HG02588 (cell line): ENCODE data around the gene DTNA.

Experiments
- ATAC-seq: cut with Tn5 transposase; IDR thresholded peaks from one replicate; pipeline ENCODE4 v1.9.1; 2021; ENCODE audit warnings: mild to moderate bottlenecking, moderate library complexity; ENCODE audit not compliant: unreplicated experiment

The DTNA gene

DNA sequence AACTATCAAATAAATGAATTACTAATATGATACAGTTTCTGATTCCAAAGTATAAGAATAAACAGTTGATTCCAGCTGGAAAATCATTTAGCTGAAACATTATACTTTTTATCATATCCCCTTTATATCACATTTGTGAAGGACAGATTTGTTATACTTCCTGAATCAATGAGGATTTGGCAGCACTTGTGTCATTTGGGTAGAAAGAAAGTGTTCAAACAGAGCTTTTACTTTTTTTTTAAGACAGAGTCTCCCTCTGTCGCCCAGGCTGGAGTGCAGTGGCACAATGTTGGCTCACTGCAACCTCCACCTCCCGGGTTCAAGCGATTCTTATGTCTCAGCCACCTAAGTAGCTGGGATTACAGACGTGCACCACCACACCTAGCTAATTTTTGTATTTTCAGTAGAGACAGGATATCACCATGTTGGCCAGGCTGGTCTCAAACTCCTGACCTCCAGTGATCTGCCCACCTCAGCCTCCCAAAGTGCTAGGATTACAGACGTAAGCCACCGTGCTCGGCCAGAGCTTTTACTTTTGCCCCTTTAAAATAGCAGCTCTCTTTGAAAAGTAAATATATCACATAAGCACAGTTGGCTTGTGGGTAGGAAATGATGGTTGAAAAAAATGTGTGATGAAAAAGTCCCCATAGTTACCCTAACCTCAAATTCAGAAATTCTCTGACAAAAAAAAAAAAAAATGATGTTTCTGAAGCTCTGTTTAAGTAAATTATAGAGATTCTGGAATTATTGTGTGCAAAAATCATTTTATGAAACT lies 95.2 kb downstream of the DTNA start:
- no peak for ATAC-seq

DNA sequence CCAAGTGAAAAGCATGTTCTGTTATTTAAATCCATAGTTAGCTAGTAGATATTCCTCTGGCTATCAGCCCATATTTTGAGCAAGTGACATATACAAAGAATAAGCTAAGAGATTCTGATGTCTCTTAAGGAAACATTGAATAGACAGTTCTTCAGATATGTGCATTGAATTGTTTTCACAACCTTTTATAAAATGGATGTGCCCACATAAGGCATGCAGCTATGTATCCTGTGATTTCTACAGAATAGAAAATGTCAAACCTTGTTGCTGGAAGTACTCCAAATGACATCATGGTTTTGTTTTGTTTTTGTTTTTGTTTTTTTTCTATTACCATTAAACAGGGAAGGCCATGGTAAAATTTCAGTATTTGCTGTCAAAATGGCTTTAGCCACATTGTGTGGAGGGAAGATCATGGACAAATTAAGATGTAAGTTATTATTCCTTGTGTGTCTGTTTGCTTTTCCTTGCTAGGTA lies 95.8 kb downstream of the DTNA start:
- ATAC-seq, result no peak

DNA sequence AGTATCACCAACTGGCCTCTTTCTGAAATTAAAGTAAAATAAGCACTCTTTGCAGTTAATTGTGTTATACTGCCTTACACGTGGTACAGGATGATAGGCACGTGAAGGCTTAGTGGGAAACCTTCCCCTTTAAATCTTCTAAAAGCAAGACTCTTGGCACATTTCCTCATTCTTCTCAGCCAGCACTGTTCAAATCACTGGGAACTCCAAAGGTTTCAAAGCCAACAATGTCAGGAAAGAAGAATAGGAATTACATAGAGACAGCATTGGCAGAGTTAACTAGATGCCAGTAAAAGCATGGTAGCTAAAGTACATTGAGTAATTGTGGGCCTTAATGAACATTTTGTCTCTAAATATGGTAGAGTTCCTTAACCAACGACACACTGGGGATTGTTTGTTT lies 96.4 kb downstream of the DTNA start:
- no peak for ATAC-seq

DNA sequence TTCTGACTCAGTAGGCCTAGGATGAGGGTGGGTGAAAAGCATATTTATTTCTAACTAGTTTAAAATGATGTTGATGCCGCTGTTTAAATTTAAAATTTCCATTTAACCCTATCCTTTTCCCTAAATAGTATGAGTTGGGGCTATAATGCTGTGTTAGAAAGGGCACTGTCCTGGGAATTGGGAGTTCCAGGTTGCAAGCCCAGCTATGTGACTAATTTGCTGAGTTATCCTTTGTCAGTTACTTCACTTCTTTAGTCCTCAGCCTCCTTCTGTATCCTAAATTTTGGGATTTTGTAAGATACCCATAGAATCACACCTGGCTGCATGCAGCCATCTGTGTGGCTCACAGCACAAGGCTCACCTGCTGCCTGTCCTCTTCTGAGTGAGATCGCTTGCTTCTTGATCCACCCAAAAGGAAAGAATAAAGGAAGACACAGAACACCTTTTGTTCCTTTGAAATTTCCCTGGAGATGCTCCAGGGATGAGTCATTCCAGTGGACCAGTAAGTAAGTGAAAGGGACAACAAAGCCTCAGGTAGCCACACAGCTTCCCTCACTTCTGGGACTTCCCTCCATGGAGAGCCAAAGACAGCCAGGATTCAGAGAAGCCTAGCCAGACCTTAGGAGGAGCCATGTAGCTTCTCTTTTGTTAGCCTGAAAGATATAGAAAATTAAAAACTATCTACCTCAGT lies 97.2 kb downstream of the DTNA start:
- ATAC-seq, result no peak

DNA sequence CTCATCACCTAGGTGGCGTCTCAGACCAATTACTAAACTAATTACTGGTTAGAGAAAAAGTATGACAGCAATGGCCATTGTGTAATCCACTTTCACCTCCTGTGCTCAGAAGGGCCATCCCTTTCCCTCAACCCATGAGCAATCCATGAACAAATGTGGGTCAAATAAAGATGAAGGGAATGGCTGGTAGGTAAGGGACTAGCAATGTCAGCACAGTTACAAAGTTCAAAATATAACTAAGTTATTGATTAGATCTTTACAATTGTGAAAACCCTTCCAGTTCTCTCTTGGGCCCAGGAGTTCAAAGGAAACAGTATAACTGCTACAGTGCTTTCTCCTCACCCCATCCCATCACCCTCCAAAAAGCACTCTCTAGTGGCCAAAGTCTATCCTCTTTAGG lies 98.3 kb downstream of the DTNA start:
- ATAC-seq, result no peak

DNA sequence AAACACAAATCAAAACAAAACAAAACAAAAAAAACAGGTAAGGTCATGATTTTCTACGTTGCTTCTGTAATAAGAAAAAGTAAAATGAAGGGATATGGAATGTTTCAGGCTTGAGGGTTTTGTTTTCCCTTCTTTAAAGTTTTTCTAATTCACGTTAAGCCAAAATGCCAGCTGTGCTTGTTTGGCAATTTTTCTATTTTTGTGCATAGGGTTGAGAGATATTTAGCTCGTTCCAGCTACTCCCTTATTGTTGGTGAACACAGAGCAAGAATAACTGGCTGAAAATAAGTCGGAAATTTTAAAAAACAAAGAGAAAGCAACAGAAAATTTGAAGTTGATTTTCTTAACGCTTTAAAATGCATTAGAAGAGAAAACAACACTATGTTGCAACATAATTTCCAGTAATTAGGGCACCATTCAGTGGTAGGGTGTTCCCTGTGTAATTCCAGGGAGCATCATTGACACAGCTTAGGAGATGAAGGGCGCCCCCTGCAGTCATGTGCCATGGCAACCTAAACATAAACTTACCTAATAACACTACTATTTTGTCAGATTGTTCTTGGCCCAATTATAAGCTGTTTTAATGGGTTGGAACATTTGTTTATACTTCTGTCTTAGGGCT lies 99.5 kb downstream of the DTNA start:
- no peak for ATAC-seq

DNA sequence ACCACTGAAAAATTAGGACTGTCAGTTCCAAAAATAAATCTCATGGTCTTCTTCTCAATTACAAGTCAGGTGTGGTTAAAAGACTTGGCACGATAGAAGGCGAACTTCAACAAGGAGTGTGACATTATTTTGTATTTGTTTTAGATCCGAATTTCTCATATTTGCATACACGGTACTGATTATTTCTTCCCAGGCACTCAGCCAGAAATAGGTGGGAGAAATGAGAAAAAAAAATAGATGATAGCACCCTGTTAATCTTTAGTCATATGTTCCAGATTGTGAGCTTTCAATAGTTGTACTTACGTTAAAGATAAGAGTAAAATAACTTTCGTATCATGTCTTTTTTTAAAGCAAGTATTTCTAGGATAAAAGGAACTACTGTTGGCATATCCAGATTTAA lies 106.1 kb downstream of the DTNA start:
- ATAC-seq, result no peak

DNA sequence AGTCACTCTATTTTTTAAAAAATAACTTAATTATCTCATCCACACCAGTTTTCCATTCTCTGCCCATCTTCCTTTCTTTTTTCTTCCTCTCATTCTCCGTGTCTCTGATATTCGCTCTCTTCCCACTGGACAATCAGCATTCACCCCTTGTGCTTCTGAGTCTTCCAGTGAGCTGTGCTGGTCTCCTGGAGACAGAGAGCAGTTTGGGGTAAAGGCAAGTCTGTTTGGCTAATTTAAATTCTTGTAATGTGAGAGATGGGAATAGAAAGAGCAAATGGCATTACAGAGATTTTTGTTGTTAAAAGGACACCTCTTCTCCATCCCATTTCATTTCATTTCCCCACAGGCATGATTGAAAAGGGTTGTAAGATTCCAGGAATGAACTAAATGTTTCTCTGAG lies 107.5 kb downstream of the DTNA start:
- no peak for ATAC-seq

DNA sequence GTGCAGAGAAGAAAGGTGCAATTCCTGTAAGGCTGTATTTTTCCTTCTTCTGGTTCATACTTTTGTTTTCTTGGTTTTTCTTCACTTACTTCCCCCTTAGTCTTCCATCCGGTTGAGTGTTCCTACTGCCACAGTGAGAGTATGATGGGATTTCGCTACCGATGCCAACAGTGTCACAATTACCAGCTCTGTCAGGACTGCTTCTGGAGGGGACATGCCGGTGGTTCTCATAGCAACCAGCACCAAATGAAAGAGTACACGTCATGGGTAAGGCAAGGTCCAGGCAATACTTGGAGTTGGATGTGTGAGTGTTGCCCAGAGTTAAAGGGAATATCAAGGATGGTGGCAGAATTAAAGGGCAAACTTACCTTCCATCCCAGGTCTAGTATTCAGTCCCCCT lies 108.0 kb downstream of the DTNA start:
- ATAC-seq, result no peak

DNA sequence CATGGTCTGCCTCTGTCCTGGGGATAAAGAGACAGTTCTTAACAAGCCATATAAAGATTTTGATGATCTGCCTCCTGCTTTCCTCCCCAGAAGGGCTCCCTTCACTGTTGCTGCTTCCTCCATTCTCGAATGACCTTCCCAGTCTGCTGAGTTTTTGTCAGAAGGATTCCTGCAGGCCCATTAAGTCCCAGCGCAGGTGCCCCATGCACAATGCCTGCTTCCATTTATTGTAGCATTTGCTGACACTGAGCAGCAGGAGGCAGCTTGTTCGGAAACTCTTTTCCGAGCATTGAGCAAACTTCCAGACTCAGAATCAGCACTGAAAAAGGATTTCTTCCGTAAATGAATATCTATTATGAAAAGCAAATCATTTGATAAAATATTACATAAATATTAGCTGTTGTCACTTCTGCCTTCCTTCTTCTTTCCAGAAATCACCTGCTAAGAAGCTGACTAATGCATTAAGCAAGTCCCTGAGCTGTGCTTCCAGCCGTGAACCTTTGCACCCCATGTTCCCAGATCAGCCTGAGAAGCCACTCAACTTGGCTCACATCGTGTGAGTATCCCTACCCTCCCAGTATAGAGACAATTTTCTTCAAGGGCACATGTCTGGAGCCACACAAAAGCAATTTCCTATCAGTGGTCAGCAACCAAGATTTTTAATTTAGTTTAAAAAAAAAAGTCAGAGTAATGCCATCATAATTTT lies 110.4 kb downstream of the DTNA start:
- ATAC-seq, result no peak

DNA sequence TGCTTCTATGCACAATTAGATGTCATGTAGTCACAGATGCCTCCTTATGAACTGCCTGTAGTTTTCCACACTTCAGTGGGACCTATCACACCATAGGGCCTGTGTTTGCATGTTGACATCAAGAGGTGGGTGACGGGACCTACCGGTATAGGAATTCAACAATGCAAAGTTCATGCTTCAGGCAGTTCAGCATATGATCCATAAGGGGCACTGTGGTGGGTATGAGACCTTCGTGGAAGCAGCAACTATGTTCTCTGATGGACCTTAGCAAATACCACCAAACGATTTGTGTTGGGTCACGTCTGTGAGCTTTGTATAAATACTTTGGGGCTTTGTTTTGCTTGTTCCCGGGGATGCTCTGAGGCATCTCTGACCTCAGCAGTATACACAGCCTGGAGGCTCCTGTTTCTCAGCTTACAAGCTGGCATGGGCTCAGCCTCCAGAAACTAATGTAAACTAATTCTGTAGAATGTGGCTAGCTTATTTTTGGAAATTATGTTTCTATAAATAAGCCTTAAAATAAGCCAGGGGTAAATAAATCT lies 111.6 kb downstream of the DTNA start:
- ATAC-seq, result no peak

DNA sequence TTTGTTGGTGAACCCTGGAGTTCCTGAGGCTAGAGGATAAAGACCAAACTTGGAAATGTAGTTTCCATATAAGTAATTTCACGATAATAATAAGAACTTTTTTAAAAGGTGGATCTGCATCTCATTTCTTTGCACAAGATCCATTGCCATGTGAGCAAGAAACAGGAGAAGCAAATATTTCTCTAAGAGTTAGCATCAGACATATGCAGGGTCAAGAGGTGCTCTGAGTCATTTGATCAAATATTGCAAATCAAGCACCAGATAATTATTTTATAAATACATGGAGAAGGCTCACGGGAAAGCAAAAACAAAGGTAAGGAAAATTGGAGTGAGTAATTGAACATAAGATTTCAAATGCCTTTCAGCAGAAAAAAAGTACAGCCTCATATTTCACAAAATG lies 118.0 kb downstream of the DTNA start:
- ATAC-seq, result no peak

DNA sequence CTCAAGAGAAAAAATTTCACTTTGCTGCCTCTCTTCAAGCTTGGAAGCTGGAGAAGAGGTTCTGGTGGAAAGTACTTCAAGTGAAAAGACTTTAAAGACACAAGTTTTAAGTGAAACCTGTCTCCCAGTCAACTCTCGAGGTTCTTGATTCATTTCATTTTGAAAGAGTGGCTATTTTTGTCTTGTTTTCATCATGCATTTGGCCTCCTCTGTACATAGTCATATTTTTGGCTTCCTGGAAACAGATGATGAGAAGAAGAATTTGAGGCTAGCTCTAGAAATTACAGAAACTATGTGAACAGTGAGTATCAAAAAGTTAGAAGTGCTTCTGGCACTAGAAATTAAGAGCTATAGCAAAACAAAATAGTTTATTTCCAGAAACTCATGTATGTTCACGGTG lies 124.8 kb downstream of the DTNA start:
- no peak for ATAC-seq

DNA sequence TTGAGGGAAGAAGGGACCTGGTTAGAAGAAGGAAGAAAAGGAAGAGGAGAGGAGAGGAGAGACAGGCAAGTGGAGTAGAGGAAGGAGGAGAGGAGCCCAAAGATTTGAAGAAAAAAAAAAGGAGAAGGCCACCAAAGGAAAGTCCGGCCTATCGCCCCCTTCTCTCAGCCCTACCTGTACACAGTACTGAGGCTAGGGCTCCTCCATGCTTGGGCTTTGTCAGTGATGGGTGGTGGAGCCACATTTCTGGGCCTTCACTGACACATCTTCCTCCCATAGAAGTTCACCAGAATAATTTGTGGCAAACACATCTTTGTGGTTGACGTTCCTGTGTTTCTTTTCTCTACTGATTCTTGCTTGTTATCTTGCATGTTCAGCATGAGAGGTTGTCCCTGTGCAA lies 125.4 kb downstream of the DTNA start:
- ATAC-seq, result no peak

DNA sequence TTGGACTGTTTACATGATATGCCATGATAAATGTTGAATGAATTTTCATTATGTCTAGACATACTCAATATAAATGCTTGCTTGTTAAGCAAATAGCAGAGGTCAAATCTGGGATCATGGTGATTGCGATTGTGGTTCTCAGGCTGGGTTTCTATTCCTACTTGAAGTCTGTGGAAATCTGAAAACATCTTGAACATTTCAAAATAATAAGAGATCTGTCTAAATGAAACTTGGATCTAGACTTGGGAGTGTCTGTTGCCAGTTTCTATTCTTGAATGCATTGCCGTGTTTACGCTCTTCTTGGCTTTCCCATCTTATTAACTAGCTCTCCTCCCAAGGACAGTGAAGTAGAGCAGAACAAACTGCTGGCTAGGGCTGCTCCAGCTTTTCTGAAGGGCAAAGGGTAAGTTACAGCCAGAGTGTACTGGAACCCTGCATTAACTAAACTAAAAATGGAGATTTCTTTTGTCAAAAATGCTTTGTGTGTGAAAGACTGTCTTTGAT lies 127.7 kb downstream of the DTNA start:
- no peak for ATAC-seq

DNA sequence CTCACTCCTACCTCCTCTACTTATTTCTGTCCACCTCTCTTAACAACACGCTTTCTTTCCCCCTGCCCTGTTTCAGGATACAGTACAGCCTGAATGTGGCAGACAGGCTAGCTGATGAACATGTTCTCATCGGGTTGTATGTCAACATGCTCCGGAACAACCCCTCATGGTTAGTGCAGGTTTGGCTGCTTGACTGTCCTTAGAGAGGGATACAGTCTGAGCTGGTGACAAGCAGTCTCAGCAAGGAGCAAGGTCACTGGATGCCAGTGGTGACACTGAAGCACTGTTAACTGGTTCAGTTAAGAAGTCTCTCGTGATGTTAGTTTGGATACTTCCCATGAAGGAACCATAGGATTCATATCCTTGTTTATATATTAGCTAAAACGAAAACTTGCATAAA lies 128.6 kb downstream of the DTNA start:
- ATAC-seq, result no peak

DNA sequence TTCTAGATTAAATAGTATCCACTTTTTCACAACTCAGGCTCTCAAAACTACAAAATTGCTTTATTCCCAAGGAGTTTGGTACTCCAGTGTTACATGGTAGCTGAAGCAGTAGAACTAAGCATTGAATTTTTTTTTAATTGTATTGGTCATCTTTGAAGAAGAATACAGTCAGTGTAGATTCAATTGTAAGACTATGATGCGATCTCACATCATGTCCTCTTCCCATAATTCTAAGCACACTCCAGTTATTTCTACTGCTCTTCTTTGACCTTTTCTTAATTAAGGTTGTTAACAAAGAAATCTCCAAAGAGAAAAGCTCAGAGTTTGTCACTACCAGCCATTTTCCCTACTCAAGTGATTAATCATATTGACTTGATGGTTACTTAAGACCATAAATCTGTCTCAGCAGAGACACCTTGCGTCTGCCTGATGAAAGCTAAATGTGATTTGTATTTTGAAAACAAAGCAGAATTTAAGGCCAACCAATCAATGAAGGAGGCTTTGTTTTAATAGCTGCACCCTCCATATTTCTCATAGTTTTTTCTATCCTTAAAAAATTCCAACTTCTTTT lies 130.2 kb downstream of the DTNA start:
- no peak for ATAC-seq

DNA sequence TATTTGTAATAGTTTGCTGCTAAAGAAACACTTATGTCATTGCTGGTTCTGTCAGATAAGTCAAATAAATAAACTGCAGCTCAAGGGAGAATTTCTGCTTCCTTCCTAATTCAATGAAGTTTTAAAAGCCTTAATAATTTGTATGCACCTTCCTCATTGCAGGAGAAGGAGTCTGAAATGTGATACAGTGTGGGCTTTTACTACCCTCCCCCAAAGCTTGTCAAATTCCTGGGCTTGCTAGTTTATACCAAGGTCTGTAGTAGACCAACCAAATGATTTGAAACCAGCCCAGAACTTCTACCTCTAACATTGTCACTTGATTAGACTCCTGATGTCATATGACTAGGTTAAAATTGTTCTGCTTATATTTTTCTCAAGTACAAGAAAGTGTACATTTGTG lies 131.8 kb downstream of the DTNA start:
- no peak for ATAC-seq

DNA sequence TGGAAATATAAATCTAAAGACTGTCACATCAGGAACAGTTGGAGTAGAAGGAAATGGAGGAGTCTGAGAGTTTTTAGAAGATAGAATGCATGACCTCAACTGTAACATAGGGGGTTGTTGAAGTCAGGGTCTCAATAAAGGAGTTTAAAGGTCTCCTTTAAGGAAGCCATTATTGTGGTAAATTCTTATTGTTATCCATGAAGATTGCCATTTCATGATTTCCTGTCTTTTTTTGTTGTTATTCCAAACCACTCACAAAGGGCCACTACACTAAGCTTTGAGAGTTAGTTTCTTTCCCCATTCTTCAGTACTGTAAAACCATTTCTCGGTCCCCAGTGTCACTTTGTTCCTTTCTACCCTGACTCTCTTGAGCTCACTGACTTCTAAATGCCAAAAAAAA lies 134.0 kb downstream of the DTNA start:
- ATAC-seq, result no peak

DNA sequence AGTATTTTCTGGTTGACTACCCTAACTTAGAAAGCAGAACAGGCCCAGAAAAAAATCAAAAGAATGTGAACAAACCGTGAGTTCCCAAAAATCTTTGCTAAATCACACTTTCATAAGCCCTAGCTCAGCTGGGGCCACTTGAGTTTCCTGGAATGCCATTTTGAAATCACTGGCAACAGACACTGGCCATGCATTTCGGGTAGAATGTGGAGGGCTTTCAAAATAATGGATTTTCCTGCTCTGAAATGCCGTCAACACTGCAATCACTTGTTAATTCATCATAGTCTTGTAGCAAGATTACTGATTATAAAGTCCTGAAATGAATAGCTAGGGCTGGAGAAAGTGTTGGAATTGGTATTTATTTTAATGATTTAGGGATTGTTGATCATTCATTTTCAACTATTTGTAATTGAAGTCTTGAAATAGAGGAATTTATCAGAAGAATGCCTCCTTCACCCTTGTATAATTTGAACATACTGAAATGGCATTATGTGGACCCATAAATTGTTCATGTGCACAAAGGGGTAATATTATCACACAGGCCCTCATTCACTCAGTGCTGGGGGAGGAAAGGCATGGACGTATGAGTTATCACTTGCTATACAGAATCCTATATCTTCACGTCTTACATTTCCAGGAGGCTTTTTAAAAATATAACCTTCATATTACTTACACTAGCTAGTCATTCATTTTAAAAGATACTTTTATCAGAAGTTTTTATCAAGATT lies 134.8 kb downstream of the DTNA start:
- no peak for ATAC-seq
